SIG-M5 (cell line): ENCODE measurements around the gene TTC14.
A peak's percentile ranks its signal among the peaks of the same experiment; 100 is the strongest.
"Not testable (repeated sequence)": the region's sequence is repeated elsewhere in the genome, so short reads cannot be mapped to it uniquely, and the experiment has no call there.

ENCODE experiments used
- DNase-seq: peaks from one replicate; lab custom pipeline; 2025; lab: John Stamatoyannopoulos, UW

The TTC14 gene

GRCh38 chr3:180601688-180602666, at the start of gene TTC14:
Gene TTC14 (plus strand): TSS chr3:180602163. CDS start chr3:180602262, 99 bp downstream.
- DNase-seq: peak; percentile 94

GRCh38 chr3:180563406-180563805, 38.6 kb upstream of the TTC14 start:
- DNase-seq: no peak

GRCh38 chr3:180564676-180565075, 37.3 kb upstream of the TTC14 start:
- no peak for DNase-seq

- no peak for DNase-seq
Observed at GRCh38 chr3:180570238-180570637, 31.7 kb upstream of the TTC14 start.

- DNase-seq: peak; percentile 2
Observed at GRCh38 chr3:180571831-180572598, 29.9 kb upstream of the TTC14 start.

- DNase-seq: no peak
Observed at GRCh38 chr3:180575571-180575970, 26.4 kb upstream of the TTC14 start.

GRCh38 chr3:180580934-180581333, 21.0 kb upstream of the TTC14 start:
- no peak for DNase-seq

- no peak for DNase-seq
Observed at GRCh38 chr3:180590396-180590795, 11.6 kb upstream of the TTC14 start.

GRCh38 chr3:180593631-180594030, 8.3 kb upstream of the TTC14 start:
- not testable (repeated sequence) for DNase-seq

- no peak for DNase-seq
Observed at GRCh38 chr3:180594631-180595558, 7.1 kb upstream of the TTC14 start.

GRCh38 chr3:180595559-180595935, 6.4 kb upstream of the TTC14 start:
- DNase-seq: no peak

GRCh38 chr3:180600473-180600872, 1.5 kb upstream of the TTC14 start:
- DNase-seq: no peak

GRCh38 chr3:180611006-180611405, 9.0 kb downstream of the TTC14 start:
- DNase-seq: no peak

GRCh38 chr3:180612364-180612763, 10.4 kb downstream of the TTC14 start:
- no peak for DNase-seq

- no peak for DNase-seq
Observed at GRCh38 chr3:180615954-180616353, 14.0 kb downstream of the TTC14 start.

GRCh38 chr3:180617049-180617448, 15.1 kb downstream of the TTC14 start:
- no peak for DNase-seq

- DNase-seq: not testable (repeated sequence)
Observed at GRCh38 chr3:180618563-180618962, 16.6 kb downstream of the TTC14 start.

GRCh38 chr3:180619723-180620122, 17.8 kb downstream of the TTC14 start:
- DNase-seq: no peak

- no peak for DNase-seq
Observed at GRCh38 chr3:180624714-180625113, 22.8 kb downstream of the TTC14 start.

- DNase-seq: no peak
Observed at GRCh38 chr3:180626844-180627243, 24.9 kb downstream of the TTC14 start.

GRCh38 chr3:180630371-180630770, 28.4 kb downstream of the TTC14 start:
- no peak for DNase-seq

- no peak for DNase-seq
Observed at GRCh38 chr3:180631317-180631716, 29.4 kb downstream of the TTC14 start.
